Measurements from ENCODE around the gene ACBD4.

DNA sequence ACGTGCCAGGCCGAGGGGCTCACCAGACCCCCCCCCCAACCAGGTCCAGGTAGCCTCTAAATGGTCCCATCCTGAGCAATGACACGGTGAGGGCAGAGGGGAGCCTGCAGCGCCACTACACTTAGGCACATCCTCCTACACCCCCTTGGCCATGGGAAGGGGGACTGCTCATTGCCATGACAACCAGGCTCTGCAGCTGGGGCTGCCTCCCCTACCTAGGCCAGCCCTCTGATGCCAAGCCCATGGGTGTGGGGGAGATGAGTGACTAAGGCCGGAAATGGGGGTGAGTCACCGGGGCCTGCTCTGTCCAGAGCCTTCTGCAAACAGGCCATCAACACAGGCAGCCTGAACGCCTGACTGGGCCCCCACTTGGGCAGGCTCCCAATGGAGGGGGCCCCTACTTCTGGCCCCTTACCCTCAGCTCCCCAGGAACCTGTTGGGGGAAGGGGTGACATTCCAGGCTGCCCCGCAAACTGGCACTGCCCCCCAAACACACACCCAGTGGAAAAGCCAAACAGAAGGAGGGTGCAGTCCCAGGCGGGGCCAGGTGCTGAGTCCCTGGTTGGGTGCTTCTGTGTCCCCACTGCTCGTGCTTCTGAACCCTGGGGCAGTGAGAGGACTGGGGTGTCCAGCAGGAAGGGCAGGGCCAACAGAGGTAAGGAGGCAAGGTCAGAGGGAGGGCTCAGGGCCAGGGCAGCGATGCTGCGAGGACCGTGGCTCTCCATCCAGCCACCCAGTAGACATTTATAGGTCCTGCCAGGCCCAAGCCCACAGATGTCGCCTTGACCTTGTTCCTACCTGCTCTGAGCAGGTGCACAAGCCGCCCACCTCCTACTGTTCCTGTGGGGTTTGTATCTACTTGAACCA lies 11.3 kb upstream of the ACBD4 start:
- TF ChIP-seq POLR2A (IDR thresholded peaks at IDR 0.05) (no peak), POLR2AphosphoS5 (IDR thresholded peaks at IDR 0.05) (peak in 1 of 2 donors; percentile 42), EP300 (IDR thresholded peaks at IDR 0.05) (no peak)
- TF ChIP-seq, protein P1, sequence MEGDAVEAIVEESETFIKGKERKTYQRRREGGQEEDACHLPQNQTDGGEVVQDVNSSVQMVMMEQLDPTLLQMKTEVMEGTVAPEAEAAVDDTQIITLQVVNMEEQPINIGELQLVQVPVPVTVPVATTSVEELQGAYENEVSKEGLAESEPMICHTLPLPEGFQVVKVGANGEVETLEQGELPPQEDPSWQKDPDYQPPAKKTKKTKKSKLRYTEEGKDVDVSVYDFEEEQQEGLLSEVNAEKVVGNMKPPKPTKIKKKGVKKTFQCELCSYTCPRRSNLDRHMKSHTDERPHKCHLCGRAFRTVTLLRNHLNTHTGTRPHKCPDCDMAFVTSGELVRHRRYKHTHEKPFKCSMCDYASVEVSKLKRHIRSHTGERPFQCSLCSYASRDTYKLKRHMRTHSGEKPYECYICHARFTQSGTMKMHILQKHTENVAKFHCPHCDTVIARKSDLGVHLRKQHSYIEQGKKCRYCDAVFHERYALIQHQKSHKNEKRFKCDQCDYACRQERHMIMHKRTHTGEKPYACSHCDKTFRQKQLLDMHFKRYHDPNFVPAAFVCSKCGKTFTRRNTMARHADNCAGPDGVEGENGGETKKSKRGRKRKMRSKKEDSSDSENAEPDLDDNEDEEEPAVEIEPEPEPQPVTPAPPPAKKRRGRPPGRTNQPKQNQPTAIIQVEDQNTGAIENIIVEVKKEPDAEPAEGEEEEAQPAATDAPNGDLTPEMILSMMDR (IDR thresholded peaks at IDR 0.05), result no peak

Measured in upper lobe of left lung (tissue), 4 donors.